ENCODE measurements around the gene BEGAIN. TPM values are rescaled to one million over a fixed set of nuclear protein-coding genes. Genes with fewer than 3 reads are reported as not detected.

The BEGAIN gene
- total RNA-seq, 2 experiments from 2014 or later = 0.10 TPM; not detected in 1

DNA sequence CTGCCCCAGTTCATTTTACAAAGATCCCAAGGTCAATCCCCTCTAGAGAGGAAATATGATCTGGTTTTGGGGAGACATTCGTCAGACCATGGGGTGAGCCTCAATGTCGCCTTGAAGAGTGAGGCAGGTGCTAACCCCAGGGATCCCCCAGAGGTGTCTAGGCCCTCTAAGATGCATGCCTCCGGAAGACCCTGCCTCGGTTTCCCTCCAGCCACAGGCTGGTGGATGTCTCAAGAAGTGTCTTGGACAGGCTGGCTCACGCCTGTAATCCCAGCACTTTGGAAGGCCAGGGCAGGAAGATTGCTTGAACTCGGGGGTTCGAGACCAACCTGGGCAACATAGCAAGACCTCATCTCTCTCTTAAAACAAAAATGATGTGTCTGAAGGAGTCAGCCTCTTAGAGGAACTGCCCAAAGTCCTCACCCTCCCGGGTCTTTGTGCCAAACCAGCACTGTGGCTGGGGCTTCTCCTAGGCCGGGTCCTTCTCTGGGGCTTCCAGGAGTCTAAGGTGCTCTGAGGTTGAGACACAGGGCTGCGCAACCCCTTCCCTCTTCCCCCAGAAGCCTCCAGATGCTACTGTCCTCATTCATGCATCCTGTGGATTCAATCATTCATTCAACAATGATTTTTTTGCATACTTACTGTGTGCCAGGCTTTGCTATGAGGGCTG, 24.7 kb upstream of the BEGAIN start:
- no peaks in the 10 kb centered on the region for H3K9me3 Mint-ChIP-seq
- DNase-seq = no peak
- H3K27ac Mint-ChIP-seq = no peak overlapping the region
- no peaks in the 10 kb centered on the region for H3K27me3 Mint-ChIP-seq
- peaks cover under 1% of the 10 kb centered on the region for H3K4me1 Mint-ChIP-seq
- no peaks in the 10 kb centered on the region for H3K36me3 Mint-ChIP-seq (ENCODE audit: low read depth)
- no peak overlapping the region for H3K4me3 Mint-ChIP-seq
- POLR2A ChIA-PET = no interaction called here
- CTCF ChIA-PET = no interaction called here

DNA sequence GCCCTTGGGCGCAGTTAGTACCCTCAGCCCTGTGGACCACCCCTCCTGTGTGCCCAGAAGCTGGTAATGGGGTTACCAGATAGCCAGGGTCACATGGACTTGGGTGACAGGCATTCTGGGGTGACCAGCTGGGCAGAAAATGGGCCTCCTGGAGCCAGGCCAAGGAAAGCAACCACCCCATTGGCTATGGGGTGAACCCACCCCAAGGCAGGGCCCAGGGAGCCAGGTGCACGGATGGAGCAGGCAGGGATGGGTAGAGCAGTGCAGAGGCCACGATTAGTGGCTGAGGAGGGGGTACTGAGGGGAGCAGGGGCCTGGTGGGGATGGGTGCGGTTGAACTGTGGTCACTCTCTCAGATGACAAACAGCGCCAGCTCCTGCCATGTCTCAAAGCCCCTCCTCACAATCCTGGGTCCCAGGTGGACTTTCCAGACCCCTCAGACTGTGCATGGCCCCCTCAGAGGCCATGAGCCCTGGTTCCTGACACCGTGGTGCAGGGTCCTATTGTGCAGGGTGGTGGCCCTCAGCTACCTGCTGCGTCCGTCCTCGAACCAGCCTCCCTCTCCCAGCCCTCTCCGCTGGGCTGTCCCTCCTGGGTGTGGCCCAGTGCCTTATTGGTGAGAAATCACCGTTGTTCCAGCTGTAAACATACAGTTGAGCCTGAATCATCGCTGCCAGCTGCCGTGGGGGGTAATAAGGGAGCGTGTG, 23.4 kb upstream of the BEGAIN start:
- H3K36me3 Mint-ChIP-seq (ENCODE audit: low read depth) = no peaks in the 10 kb centered on the region
- POLR2A ChIA-PET = no interaction called here
- no peaks in the 10 kb centered on the region for H3K4me1 Mint-ChIP-seq
- peaks cover 3% of the 10 kb centered on the region for H3K27me3 Mint-ChIP-seq
- DNase-seq = no peak
- H3K9me3 Mint-ChIP-seq = no peaks in the 10 kb centered on the region
- CTCF ChIA-PET = no interaction called here
- no peak overlapping the region for H3K27ac Mint-ChIP-seq
- no peak overlapping the region for H3K4me3 Mint-ChIP-seq

DNA sequence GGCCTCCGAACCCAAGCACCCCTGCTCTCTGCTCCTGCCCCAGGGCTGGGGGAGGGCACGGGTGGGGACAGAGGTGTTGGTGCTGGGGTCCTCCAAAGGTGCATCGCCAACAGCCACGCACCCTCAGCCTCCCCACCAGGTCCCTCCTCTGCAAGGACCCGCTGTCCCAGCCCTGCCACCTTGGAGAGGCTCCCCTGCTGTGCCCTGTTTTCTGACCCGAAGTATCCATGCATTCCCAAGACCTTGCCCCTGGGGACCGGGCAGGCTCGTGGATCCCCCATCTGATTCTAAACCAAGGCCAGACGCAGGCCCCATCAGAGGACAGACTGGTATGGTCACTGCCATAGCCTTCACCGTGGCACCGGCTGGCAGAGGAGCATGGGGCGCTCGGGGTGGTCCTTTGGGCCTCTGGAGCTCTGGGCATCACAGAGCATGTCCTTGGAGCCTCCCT, 22.7 kb upstream of the BEGAIN start:
- Mint-ChIP-seq H3K4me3 (no peak overlapping the region), H3K27ac (no peak overlapping the region), H3K36me3 (ENCODE audit: low read depth) (no peaks in the 10 kb centered on the region), H3K27me3 (peaks cover 3% of the 10 kb centered on the region), H3K9me3 (no peaks in the 10 kb centered on the region), H3K4me1 (no peaks in the 10 kb centered on the region)
- ChIA-PET POLR2A (no interaction called here), CTCF (no interaction called here)
- no peak for DNase-seq

GRCh38 chr14:100609331-100609870, 22.2 kb upstream of the BEGAIN start:
- H3K4me3 Mint-ChIP-seq = no peak overlapping the region
- no peaks in the 10 kb centered on the region for H3K9me3 Mint-ChIP-seq
- no peaks in the 10 kb centered on the region for H3K36me3 Mint-ChIP-seq (ENCODE audit: low read depth)
- no peak overlapping the region for H3K27ac Mint-ChIP-seq
- DNase-seq = no peak
- H3K27me3 Mint-ChIP-seq = peaks cover 3% of the 10 kb centered on the region
- CTCF ChIA-PET = no interaction called here
- no peaks in the 10 kb centered on the region for H3K4me1 Mint-ChIP-seq
- POLR2A ChIA-PET = no interaction called here

DNA sequence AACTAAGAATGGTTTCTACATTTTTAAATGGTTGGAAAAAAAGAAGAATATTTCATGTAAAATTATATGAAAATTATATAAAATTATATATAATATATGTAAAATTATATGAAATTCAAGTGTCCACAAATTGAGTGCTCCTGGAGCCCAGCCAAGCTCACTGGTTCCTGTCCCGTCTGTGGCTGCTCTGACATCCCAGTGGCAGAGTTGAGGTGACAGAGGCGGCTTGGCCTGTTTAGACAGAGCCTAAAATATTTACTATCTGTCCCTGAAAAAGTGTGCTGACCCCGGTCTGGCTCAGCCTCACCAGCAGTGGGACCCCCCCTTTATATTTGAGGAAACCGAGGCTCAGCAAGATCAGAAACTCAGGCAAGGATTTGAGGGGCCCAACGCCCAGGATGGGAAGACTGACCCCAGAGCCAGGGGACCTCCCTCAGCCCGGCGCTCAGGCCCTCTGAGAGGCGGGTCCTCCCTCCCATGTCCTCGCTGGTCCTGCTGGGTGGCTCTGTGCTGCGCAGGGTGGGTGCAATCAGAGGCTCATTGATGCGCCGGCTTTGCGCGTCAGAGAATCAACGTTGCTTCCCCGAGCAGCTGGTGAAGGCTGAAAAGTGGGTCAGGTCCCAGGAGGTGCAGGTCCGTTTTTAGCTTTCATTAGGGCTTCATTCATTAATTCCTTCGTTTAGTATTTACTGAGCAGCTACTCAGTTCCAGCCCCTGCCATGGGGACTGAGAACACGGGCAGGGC, 21.5 kb upstream of the BEGAIN start:
- Mint-ChIP-seq H3K4me3 (no peak overlapping the region), H3K27ac (no peak overlapping the region), H3K9me3 (no peaks in the 10 kb centered on the region), H3K36me3 (ENCODE audit: low read depth) (no peaks in the 10 kb centered on the region), H3K4me1 (no peaks in the 10 kb centered on the region), H3K27me3 (peaks cover 3% of the 10 kb centered on the region)
- DNase-seq = no peak
- CTCF ChIA-PET = no interaction called here
- POLR2A ChIA-PET = no interaction called here

DNA sequence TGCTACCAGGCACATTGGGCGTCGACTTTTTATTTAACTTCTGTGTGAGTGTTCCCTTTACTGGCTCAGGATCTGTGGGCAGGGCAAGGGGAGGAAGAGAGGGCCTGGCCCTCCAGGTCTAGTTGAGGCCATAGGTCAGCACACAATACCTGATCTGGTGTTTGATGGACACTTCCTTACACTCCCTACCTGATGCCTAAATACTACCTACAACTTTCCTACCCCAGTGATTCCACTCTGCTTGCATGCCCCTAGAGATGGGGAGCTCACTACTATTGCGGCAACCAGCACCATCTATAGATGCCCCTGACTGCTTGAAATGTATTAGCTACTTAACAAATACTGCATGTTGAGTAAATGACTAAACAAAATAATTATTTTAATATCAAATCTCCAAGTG, 20.8 kb upstream of the BEGAIN start:
- DNase-seq = no peak
- Mint-ChIP-seq H3K9me3 (no peaks in the 10 kb centered on the region), H3K27ac (no peak overlapping the region), H3K4me1 (no peaks in the 10 kb centered on the region), H3K4me3 (no peak overlapping the region), H3K27me3 (peaks cover 3% of the 10 kb centered on the region), H3K36me3 (ENCODE audit: low read depth) (no peaks in the 10 kb centered on the region)
- ChIA-PET CTCF (no interaction called here), POLR2A (no interaction called here)

DNA sequence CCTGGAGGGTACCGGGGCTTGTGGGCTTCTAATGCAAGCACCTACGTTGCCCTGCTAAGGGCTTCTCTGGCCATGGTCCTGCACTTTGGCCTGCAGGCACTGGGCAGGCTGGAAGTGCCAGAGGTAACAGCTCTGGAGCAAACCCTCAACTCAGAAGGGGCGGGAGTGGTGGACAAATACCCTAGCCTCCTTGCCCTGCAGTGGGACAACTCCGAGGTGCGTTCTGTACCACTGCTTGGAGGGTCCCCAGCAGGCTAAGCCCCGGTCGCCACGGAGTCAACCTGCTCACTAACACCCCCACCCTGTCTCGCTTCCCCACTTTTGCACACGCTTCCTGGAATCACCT, 20.4 kb upstream of the BEGAIN start:
- Mint-ChIP-seq H3K27me3 (peaks cover 5% of the 10 kb centered on the region), H3K4me3 (no peak overlapping the region), H3K36me3 (ENCODE audit: low read depth) (peaks cover 2% of the 10 kb centered on the region), H3K4me1 (no peaks in the 10 kb centered on the region), H3K9me3 (peaks cover 2% of the 10 kb centered on the region), H3K27ac (no peak overlapping the region)
- POLR2A ChIA-PET = no interaction called here
- CTCF ChIA-PET = no interaction called here
- DNase-seq = no peak

DNA sequence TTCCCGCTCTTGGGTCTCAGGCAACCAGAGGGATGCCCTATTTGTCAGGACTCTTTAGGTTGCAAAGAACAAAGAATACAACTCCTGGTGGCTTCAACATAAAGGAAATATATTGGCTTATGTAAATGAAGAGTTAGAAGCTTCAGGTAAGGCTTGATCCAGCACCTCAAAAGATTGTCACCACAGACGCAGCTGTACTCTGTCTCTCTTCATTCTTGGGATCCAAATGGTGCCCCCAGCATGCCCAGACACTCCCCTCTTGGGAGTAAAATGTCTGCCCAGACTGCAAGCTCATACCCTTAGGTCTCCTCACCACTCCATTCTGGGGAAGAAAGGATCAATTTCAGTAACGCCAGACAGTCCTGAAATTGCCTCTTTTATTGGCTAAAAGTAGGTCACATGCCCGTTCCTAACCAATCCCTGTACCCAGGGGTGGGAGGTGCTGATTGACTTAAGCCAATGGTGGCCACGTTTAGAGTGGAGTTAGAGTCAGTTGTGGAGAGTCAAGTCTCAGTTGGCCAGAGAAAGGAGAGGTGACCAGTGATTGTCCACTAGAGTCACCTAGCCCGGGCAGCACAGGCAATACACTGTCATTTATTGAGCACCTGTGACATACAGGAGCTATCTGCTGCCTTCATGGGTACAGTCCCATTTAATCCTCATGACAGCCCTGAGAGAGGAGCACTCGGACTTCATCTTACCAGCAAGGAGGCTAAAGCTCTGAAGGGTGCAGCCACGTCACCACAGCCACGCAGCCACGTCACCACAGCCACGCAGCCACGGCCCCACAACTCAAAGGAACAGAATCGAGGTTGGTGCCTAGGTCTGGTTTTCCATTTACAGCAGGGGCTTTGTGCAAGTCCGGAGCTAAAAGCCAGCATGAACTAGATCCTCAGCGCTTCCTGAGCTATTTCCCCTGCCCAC, 19.7 kb upstream of the BEGAIN start:
- POLR2A ChIA-PET = no interaction called here
- H3K27me3 Mint-ChIP-seq = peaks cover 11% of the 10 kb centered on the region
- H3K9me3 Mint-ChIP-seq = peaks cover 8% of the 10 kb centered on the region
- DNase-seq = no peak
- H3K36me3 Mint-ChIP-seq (ENCODE audit: low read depth) = peaks cover 6% of the 10 kb centered on the region
- no peak overlapping the region for H3K27ac Mint-ChIP-seq
- no peaks in the 10 kb centered on the region for H3K4me1 Mint-ChIP-seq
- no peak overlapping the region for H3K4me3 Mint-ChIP-seq
- CTCF ChIA-PET = interaction anchor here (1.3 kb wide), 1 partner anchor 39 kb away, joined by 4 read pairs; no protein-coding TSS in a partner anchor

DNA sequence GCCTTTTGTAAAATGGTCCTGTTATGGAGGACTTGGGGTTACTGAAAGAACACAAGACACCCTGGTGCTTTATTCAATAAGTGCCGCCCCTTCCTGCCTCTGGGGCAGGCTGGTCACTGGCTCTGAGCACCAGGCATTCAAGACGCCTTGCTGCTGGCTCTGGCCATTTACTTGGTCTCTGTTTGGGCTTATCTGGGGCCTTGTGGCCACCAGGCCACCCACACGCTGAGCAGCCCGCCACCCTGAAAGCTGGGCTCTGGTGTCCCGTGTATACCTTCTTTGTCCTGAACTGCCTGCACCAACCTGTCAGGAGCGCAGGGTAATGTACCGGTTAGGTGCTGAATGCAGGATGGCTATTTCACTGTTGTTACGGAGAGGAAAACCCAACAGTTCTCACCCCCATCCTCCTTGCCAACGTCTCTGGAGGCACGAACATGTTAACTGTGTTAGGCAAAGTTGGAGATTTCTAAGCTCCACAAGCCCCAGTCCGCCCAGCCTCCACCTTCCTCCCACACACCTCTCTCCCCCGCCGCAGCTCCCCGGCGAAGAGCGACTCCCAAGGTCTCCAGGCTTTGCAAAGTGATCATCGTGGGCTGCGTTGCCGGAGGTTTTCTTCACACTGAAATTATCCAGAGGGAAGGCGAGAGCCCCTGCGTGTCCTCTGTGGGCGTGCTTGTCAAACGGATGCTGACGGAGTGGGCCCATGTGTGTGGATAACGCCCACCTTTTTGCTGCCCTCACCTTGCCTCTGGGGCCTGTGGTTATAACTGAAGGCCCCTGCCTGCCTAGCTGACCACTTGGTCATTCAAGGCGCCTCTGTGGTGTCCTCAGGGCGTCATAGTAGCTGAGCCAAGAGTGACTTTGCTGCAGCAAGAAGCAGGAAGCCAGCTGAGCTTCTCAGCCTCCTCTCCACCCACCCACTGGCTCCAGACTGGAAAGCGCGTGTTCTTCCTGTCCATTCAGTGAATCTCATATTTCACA, 18.8 kb upstream of the BEGAIN start:
- Mint-ChIP-seq H3K27ac (no peak overlapping the region), H3K4me3 (no peak overlapping the region), H3K36me3 (ENCODE audit: low read depth) (peaks cover 8% of the 10 kb centered on the region), H3K27me3 (peaks cover 17% of the 10 kb centered on the region), H3K4me1 (no peaks in the 10 kb centered on the region), H3K9me3 (peaks cover 15% of the 10 kb centered on the region)
- ChIA-PET CTCF (interaction anchor here (0.9 to 1.3 kb wide), 2 partner anchors 16 to 40 kb away, joined by 4 read pairs; no protein-coding TSS in a partner anchor), POLR2A (no interaction called here)
- no peak for DNase-seq

DNA sequence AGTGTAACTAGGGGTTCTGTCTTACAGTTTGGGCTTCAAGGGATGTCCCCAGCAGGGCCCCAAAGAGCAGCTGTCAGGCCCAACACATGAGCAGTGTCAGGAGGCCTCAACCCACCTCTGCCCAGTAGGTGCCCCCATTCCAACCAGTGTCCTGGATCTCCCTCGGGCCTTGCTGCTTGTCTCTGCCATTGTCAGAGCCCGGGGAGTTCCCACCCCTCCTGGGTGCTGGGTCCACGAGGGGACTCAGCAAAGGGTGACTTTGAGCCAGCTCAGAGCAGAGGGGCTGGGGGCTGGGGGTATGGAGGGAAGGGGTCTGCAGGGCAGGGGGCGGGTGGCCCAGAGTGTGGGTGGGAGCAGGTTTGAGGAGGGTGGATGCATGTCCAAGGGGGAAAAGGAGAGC, 18.0 kb upstream of the BEGAIN start:
- H3K4me3 Mint-ChIP-seq = no peak overlapping the region
- no peak overlapping the region for H3K27ac Mint-ChIP-seq
- CTCF ChIA-PET = interaction anchor here (0.7 to 0.9 kb wide), 2 partner anchors 17 to 46 kb away, joined by 3 to 4 read pairs; no protein-coding TSS in a partner anchor
- peaks cover 21% of the 10 kb centered on the region for H3K27me3 Mint-ChIP-seq
- no peaks in the 10 kb centered on the region for H3K4me1 Mint-ChIP-seq
- POLR2A ChIA-PET = no interaction called here
- H3K9me3 Mint-ChIP-seq = peaks cover 19% of the 10 kb centered on the region
- H3K36me3 Mint-ChIP-seq (ENCODE audit: low read depth) = peaks cover 8% of the 10 kb centered on the region
- no peak for DNase-seq

DNA sequence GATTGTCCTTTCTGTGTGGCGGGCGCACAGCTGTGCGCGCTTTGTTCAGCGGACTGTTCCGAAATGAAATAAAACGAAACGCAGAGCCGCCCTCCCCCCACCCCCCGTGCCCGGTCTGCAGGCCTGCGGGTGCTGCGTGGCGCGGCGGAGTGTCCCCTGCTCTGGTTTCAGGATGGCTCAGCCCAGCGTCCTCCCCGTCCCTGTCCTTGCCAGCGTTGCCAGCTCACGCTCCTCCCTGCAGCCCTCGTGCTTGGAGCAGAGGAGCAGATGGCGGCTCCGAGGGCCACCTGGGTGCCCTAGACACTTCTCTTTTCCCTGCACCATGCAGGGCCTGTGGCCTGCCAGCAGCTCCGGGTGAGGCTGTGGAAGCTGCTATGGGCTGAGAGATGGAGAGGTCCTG, 17.5 kb upstream of the BEGAIN start:
- Mint-ChIP-seq H3K36me3 (ENCODE audit: low read depth) (peaks cover 8% of the 10 kb centered on the region), H3K9me3 (peaks cover 19% of the 10 kb centered on the region), H3K27me3 (peaks cover 25% of the 10 kb centered on the region), H3K27ac (no peak overlapping the region), H3K4me1 (no peaks in the 10 kb centered on the region), H3K4me3 (no peak overlapping the region)
- no peak for DNase-seq
- CTCF ChIA-PET = interaction anchor here (0.7 kb wide), 1 partner anchor 45 kb away, joined by 3 read pairs; no protein-coding TSS in a partner anchor
- POLR2A ChIA-PET = no interaction called here

GRCh38 chr14:100604121-100604501, 16.9 kb upstream of the BEGAIN start:
- H3K4me1 Mint-ChIP-seq = no peaks in the 10 kb centered on the region
- peaks cover 8% of the 10 kb centered on the region for H3K36me3 Mint-ChIP-seq (ENCODE audit: low read depth)
- ChIA-PET CTCF (no interaction called here), POLR2A (no interaction called here)
- H3K9me3 Mint-ChIP-seq = peaks cover 19% of the 10 kb centered on the region
- no peak for DNase-seq
- H3K27ac Mint-ChIP-seq = no peak overlapping the region
- H3K4me3 Mint-ChIP-seq = no peak overlapping the region
- H3K27me3 Mint-ChIP-seq = peaks cover 31% of the 10 kb centered on the region
